OCI-LY7 (cell line): ENCODE results near the gene WT1. TPM values are rescaled to one million over a fixed set of nuclear protein-coding genes. Genes with fewer than 3 reads are reported as not detected.

Experiments used
- BruUV-seq: library from RNA; stranded (reverse); fragments of 400-500 nt; replicated peaks from 2 replicates; lab custom pipeline; 2021; lab: Mats Ljungman, UMichigan
- CTCF ChIA-PET: fragments of 300-600 bp; sonication (Branson Sonifier 250); formaldehyde crosslinking; loops from one replicate; lab custom pipeline; 2022; ENCODE audit warnings: antibody characterized with exemption; ENCODE audit not compliant: unreplicated experiment; lab: Charles Lee
- POLR2A ChIA-PET: fragments of 300-600 bp; sonication (Branson Sonifier 250); formaldehyde crosslinking; loops from one replicate; lab custom pipeline; 2022; ENCODE audit warnings: antibody characterized with exemption; lab: Charles Lee
- DNase-seq: peaks from one replicate; pipeline ENCODE4 v3.0.0-alpha.2; 2015; ENCODE audit warnings: low spot score
- H2AFZ ChIP-seq: fragments of 200-600 bp; sonication (generic), shearing (Covaris generic); 2 replicates; pipeline ENCODE4 v1.6.1; 2014; ENCODE audit warnings: mild to moderate bottlenecking, antibody characterized with exemption, low read length, moderate library complexity
- H3K27ac ChIP-seq: fragments of 200-600 bp; sonication (generic); 2 replicates; pipeline ENCODE4 v1.5.1; 2014; ENCODE audit warnings: mixed run types, low read depth, mild to moderate bottlenecking, moderate library complexity, low read length, inconsistent platforms; ENCODE audit not compliant: poor library complexity, severe bottlenecking
- H3K36me3 ChIP-seq: fragments of 200-600 bp; sonication (generic); 2 replicates; pipeline ENCODE4 v1.6.1; 2014; ENCODE audit warnings: mild to moderate bottlenecking, antibody characterized with exemption, low read length, moderate library complexity, mixed read lengths; ENCODE audit not compliant: insufficient read depth
- H3K4me1 ChIP-seq: fragments of 200-600 bp; sonication (generic); 2 replicates; pipeline ENCODE4 v1.5.1; 2014; ENCODE audit warnings: mild to moderate bottlenecking, low read length; ENCODE audit not compliant: insufficient read depth, poor library complexity, severe bottlenecking
- H3K4me2 ChIP-seq: fragments of 200-600 bp; sonication (generic); 2 replicates; pipeline ENCODE4 v1.6.1; 2014; ENCODE audit warnings: mild to moderate bottlenecking, low read length
- H3K4me3 ChIP-seq: fragments of 200-600 bp; sonication (generic); 2 replicates; pipeline ENCODE4 v1.5.1; 2014; ENCODE audit warnings: mild to moderate bottlenecking, low read depth, low read length; ENCODE audit not compliant: poor library complexity, severe bottlenecking
- H3K79me2 ChIP-seq: fragments of 200-600 bp; sonication (generic); 2 replicates; pipeline ENCODE4 v1.6.1; 2016; ENCODE audit warnings: low read depth, mild to moderate bottlenecking, low read length, moderate library complexity, mixed read lengths; ENCODE audit not compliant: insufficient read depth
- H3K9me2 ChIP-seq: fragments of 200-600 bp; sonication (generic); 2 replicates; pipeline ENCODE4 v1.6.1; 2016; ENCODE audit warnings: mild to moderate bottlenecking, low read length, mixed read lengths; ENCODE audit not compliant: insufficient read depth
- H3K9me3 ChIP-seq: fragments of 200-600 bp; sonication (generic); 2 replicates; pipeline ENCODE4 v1.6.1; 2014; ENCODE audit warnings: mild to moderate bottlenecking, mixed run types, low read length, mixed read lengths
- H4K20me1 ChIP-seq: fragments of 200-600 bp; sonication (generic); 2 replicates; pipeline ENCODE4 v1.6.1; 2014; ENCODE audit warnings: mild to moderate bottlenecking, antibody characterized with exemption, low read length, moderate library complexity, mixed read lengths; ENCODE audit not compliant: insufficient read depth
- EZH2phosphoT487 ChIP-seq: fragments of 200-600 bp; sonication (generic); IDR thresholded peaks from 2 replicates; pipeline ENCODE4 v1.6.1; 2018; ENCODE audit warnings: low read depth, borderline replicate concordance, mild to moderate bottlenecking, mixed run types, antibody characterized with exemption, low read length, moderate library complexity, mixed read lengths
- intact Hi-C: fragments of 100-400 bp; cut with micrococcal nuclease; formaldehyde crosslinking; loops from one replicate; pipeline ENCODE4 v1.10.0; 2022; ENCODE audit not compliant: unreplicated experiment
- total RNA-seq, 2 experiments: library from RNA; depleted of rRNA in 1 of 2; stranded (reverse); fragments of >200 nt in 1 of 2; shearing (Covaris generic) in 1 of 2; gene quantifications; 2 replicates each; pipeline ENCODE4 v1.2.3, GENCODE V29; 2014 to 2022
- TF ChIP-seq, protein P1 (sequence below): fragments of 200-600 bp; sonication (generic); conservative IDR thresholded peaks from 2 replicates; pipeline ENCODE4 v1.5.1; 2014; ENCODE audit warnings: mild to moderate bottlenecking, antibody characterized with exemption, low read length, moderate library complexity, mixed read lengths

Gene WT1
- total RNA-seq, 2 experiments from 2014 or later = not detected

DNA sequence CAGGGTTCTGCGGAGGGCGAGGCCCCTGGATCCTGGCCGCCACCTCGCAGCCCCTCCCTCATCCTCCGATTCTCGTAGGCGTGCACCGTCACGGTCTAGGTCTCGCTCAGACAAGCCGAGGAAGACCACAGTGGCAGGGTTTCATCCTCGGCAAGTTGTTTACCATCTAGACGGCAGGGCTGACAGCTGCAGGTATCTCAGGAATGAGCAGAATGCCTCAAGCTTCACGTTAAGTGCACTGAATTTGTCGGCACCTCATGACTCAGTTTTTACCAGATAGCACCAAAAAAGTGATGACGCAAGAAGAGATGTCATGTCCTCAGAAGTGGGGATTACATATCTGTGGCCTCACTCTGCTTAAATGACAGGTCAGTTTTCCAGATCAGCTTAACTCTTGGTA is 35.1 kb downstream of the WT1 start:
- Histone ChIP-seq H4K20me1 (no peaks in the 10 kb centered on the region), H2AFZ (no peak overlapping the region), H3K4me2 (no peak overlapping the region), H3K36me3 (no peaks in the 10 kb centered on the region), H3K9me2 (no peaks in the 10 kb centered on the region), H3K27ac (no peak overlapping the region), H3K4me1 (no peaks in the 10 kb centered on the region), H3K79me2 (no peaks in the 10 kb centered on the region), H3K9me3 (no peaks in the 10 kb centered on the region), H3K4me3 (no peak overlapping the region)
- POLR2A ChIA-PET = no interaction called here
- intact Hi-C loops = no loop called here
- BruUV-seq = no TSS peak
- TF ChIP-seq, protein P1, sequence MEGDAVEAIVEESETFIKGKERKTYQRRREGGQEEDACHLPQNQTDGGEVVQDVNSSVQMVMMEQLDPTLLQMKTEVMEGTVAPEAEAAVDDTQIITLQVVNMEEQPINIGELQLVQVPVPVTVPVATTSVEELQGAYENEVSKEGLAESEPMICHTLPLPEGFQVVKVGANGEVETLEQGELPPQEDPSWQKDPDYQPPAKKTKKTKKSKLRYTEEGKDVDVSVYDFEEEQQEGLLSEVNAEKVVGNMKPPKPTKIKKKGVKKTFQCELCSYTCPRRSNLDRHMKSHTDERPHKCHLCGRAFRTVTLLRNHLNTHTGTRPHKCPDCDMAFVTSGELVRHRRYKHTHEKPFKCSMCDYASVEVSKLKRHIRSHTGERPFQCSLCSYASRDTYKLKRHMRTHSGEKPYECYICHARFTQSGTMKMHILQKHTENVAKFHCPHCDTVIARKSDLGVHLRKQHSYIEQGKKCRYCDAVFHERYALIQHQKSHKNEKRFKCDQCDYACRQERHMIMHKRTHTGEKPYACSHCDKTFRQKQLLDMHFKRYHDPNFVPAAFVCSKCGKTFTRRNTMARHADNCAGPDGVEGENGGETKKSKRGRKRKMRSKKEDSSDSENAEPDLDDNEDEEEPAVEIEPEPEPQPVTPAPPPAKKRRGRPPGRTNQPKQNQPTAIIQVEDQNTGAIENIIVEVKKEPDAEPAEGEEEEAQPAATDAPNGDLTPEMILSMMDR = no peak
- TF ChIP-seq EZH2phosphoT487 = no peak
- no peak for DNase-seq
- CTCF ChIA-PET = no interaction called here

GRCh38 chr11:32396991-32397390 is 38.3 kb downstream of the WT1 start:
- Histone ChIP-seq H3K36me3 (no peaks in the 10 kb centered on the region), H2AFZ (no peak overlapping the region), H4K20me1 (no peaks in the 10 kb centered on the region), H3K4me3 (no peak overlapping the region), H3K4me1 (no peaks in the 10 kb centered on the region), H3K9me2 (no peaks in the 10 kb centered on the region), H3K9me3 (no peaks in the 10 kb centered on the region), H3K27ac (no peak overlapping the region), H3K79me2 (no peaks in the 10 kb centered on the region), H3K4me2 (no peak overlapping the region)
- intact Hi-C loops = no loop called here
- BruUV-seq = no TSS peak
- no peak for TF ChIP-seq EZH2phosphoT487
- POLR2A ChIA-PET = no interaction called here
- CTCF ChIA-PET = no interaction called here
- no peak for DNase-seq

DNA sequence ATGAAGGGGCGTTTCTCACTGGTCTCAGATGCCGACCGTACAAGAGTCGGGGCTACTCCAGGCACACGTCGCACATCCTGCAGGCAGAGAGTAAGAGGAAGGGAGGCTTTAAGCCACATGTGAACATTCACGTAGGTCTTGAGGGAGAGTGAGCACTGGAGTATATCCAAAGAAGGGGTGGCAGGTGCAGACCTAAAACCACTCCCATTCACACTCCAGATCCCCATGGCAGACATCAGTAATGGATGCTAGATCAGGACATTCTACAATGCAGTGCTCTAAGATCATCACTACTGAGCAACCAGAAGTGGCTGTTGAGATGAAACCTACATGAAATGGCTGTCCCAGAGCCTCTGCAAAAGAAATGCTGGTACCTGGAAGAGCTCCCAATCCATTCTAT is 39.0 kb downstream of the WT1 start:
- intact Hi-C loops = no loop called here
- no TSS peak for BruUV-seq
- Histone ChIP-seq H2AFZ (no peak overlapping the region), H3K27ac (no peak overlapping the region), H3K4me2 (no peak overlapping the region), H3K36me3 (no peaks in the 10 kb centered on the region), H4K20me1 (no peaks in the 10 kb centered on the region), H3K79me2 (no peaks in the 10 kb centered on the region), H3K9me3 (no peaks in the 10 kb centered on the region), H3K4me1 (no peaks in the 10 kb centered on the region), H3K9me2 (no peaks in the 10 kb centered on the region), H3K4me3 (no peak overlapping the region)
- POLR2A ChIA-PET = no interaction called here
- TF ChIP-seq, protein P1 = no peak
- no peak for TF ChIP-seq EZH2phosphoT487
- CTCF ChIA-PET = no interaction called here
- no peak for DNase-seq
